ENCODE measurements around the gene KHDC3L.
"Not testable (repeated sequence)": the region's sequence is repeated elsewhere in the genome, so short reads cannot be mapped to it uniquely, and the experiment has no call there.

- TF ChIP-seq EP300 (IDR thresholded peaks at IDR 0.05; ENCODE audit: borderline replicate concordance in 1 of 2, control insufficient read depth in 1 of 2, low read depth in 2 of 2, low read length in 2 of 2); POLR2AphosphoS5 (IDR thresholded peaks at IDR 0.05; ENCODE audit: low read length); CTCF (IDR thresholded peaks at IDR 0.05 in 2 of 3, conservative IDR thresholded peaks at IDR 0.05 in 1 of 3; ENCODE audit: control insufficient read depth in 2 of 3, extremely low read depth in 1 of 3, insufficient read depth in 1 of 3, low read depth in 3 of 3, low read length in 3 of 3); PKNOX1 (IDR thresholded peaks at IDR 0.05): not testable (repeated sequence)
These were observed 29.7 kb downstream of the KHDC3L start for GRCh38 chr6:73392188-73392587.

Data from GM12878 (cell line).